Heart left ventricle (tissue), 16 donors: Measurements from ENCODE around the gene DNAJC6. TPM values are rescaled to one million over a fixed set of nuclear protein-coding genes. Genes with fewer than 3 reads are reported as not detected.

Experiments used
- ATAC-seq, 4 donors: fragments of 200-7000 bp; cut with Tn5 transposase; one replicate each; pipeline ENCODE4 v1.9.1; 2020 to 2022; ENCODE audit warnings: moderate library complexity in 4 of 4, mild to moderate bottlenecking in 3 of 4, moderate number of reproducible peaks in 1 of 4
- DNase-seq, 5 donors: peaks; one replicate each; pipeline ENCODE4 v3.0.0-alpha.2; 2020
- H3K27ac ChIP-seq, 12 donors: fragments of 200-600 bp; sonication (generic) in 4 of 12; one replicate each; pipeline versions ENCODE4 v1.5.0 to v1.8.0; 2016 to 2022; ENCODE audit warnings: mild to moderate bottlenecking in 2 of 12
- H3K27me3 ChIP-seq, 9 donors: fragments of 200-600 bp; sonication (generic) in 2 of 9; one replicate each; pipeline versions ENCODE4 v1.5.1 to v1.8.0; 2016 to 2022; ENCODE audit warnings: mild to moderate bottlenecking in 3 of 9
- H3K36me3 ChIP-seq, 9 donors: fragments of 200-600 bp; sonication (generic) in 2 of 9; one replicate each; pipeline versions ENCODE4 v1.5.0 to v1.8.0; 2018 to 2022; ENCODE audit warnings: mild to moderate bottlenecking in 2 of 9
- H3K4me1 ChIP-seq, 12 donors: fragments of 200-600 bp; sonication (generic) in 4 of 12; one replicate each; pipeline versions ENCODE4 v1.5.0 to v1.8.0; 2016 to 2022; ENCODE audit warnings: mild to moderate bottlenecking in 3 of 12
- H3K4me3 ChIP-seq, 12 donors: fragments of 200-600 bp; sonication (generic) in 4 of 12; one replicate each; pipeline versions ENCODE4 v1.5.0 to v1.8.0; 2017 to 2022; ENCODE audit warnings: mild to moderate bottlenecking in 9 of 12, moderate library complexity in 4 of 12
- H3K9me3 ChIP-seq, 12 donors: fragments of 200-600 bp; sonication (generic) in 4 of 12; one replicate each; pipeline versions ENCODE4 v1.5.0 to v1.8.0; 2016 to 2022; ENCODE audit warnings: mild to moderate bottlenecking in 1 of 12
- POLR2A ChIP-seq, 2 donors: fragments of 450-650 bp; IDR thresholded peaks; one replicate each; pipeline ENCODE4 v1.6.1; 2017; ENCODE audit warnings: antibody characterized with exemption in 2 of 2, mild to moderate bottlenecking in 2 of 2, moderate library complexity in 2 of 2
- WGBS, 4 donors: extraction: QIAGEN DNeasy Blood & Tissue Kit in 2 of 4; methylation state at CpG; one replicate each; pipeline versions ENCODE4 v1.1.5 to v1.1.7; 2013 to 2018; 5-methylcytosine and 5-hydroxymethylcytosine counted together
- intact Hi-C, 10 donors: fragments of 100-400 bp; cut with DNase I; formaldehyde crosslinking; loops; one replicate each; pipeline versions ENCODE4 v1.11.1 to v1.14.2; 2022
- polyA plus RNA-seq, 2 donors: library from polyadenylated mRNA; stranded (reverse); fragments of 200-250 nt; gene quantifications; one replicate each; pipeline ENCODE4 v1.2.3, GENCODE V29; 2013
- total RNA-seq, 9 donors: library from RNA; depleted of rRNA in 2 of 9; stranded (reverse); fragments of >200 nt in 2 of 9; fragmentation: NEBNext Ultra II Directional in 3 of 9; extraction: Animal tissue kit (Norgen Biotek cat#: 25700) in 3 of 9; gene quantifications; one replicate each; pipeline versions ENCODE4 v1.1.0 to v1.2.4, GENCODE V29; 2016 to 2023
- TF ChIP-seq, protein P1 (sequence below), 12 donors: fragments of 200-600 bp; sonication (generic) in 4 of 12; IDR thresholded peaks; one replicate each; pipeline versions ENCODE4 v1.5.0 to v1.8.0; 2018 to 2022; ENCODE audit warnings: antibody characterized with exemption in 12 of 12, mild to moderate bottlenecking in 5 of 12
- donor health status: ischemic (EF 13 %, LVEDD 7.1; RV severe dilation, severe dysfunction).
- donor health status: healthy with polysubstance abuse.
- donor health status: DM: no; HTN: yes; CAD: no.
- donor health status: DM: no; HTN: no; CAD: no.
- donor health status: ischemic (EF 25% LVEDD 6.9; RV normal size, moderate dysfunction).
- donor health status: ischemic (EF 25% LVEDD 5.7; RV mildly dilated, moderate dysfunction).
- donor health status: healthy.
- donor health status: DM: yes; HTN: yes; CAD: no.
- donor health status: ischemic (EF 35%, LVEDD 5.7; RV mildly dilated, moderate dysfunction).
- donor health status: nonischemic (EF 11% LVEDD 7.7; RV severe dilation, severe dysfunction).
- donor health status: DM: yes; HTN: yes; CAD: no.
- donor health status: PGD.
- donor health status: ischemic (EF 29% LVEDD 5.4; RV normal size, mild dysfunction).
- donor health status: nonischemic (EF 23%, LVEDD 6.1; RV moderate dilation, normal function).

Gene DNAJC6
- total and polyA plus RNA-seq, 11 donors = 0.50 to 14.1 (median 8.5) TPM

DNA sequence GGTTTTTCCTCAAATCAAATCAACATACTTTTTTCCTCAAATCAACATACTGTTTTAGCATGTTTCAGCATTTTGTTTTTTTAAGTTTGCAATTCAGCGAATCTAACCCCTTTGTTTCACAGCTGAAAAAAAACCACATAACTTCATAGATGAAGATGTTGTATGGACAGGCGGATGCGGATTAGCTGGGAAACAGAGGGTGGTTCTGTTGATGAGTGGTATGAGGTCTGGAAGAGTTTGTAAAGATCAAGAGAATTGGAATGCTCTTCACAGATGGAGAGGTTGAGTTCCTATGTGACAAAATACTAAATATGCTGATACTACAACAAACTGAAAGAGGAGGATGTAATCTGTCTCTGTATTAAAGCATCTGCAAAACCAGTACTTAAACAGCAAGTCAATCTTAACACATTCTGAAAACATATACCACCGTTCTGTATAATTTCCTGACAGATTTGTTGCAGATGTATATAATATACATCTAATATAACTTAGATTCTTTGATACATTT, 100.5 kb downstream of the DNAJC6 start:
- Histone ChIP-seq H3K4me1 (no peaks in the 10 kb centered on the region), H3K36me3 (peaks cover 0 to 27% (median 4%) of the 10 kb centered on the region in 9 donors), H3K27me3 (no peaks in the 10 kb centered on the region), H3K27ac (no peak overlapping the region), H3K4me3 (no peak overlapping the region), H3K9me3 (no peaks in the 10 kb centered on the region)
- ATAC-seq (no peak), DNase-seq (no peak)
- intact Hi-C loops = loop anchor here in 1 of 10 donors (10.0 kb wide), 1 partner anchor 145 kb away; no protein-coding TSS in a partner anchor
- TF ChIP-seq, protein P1, sequence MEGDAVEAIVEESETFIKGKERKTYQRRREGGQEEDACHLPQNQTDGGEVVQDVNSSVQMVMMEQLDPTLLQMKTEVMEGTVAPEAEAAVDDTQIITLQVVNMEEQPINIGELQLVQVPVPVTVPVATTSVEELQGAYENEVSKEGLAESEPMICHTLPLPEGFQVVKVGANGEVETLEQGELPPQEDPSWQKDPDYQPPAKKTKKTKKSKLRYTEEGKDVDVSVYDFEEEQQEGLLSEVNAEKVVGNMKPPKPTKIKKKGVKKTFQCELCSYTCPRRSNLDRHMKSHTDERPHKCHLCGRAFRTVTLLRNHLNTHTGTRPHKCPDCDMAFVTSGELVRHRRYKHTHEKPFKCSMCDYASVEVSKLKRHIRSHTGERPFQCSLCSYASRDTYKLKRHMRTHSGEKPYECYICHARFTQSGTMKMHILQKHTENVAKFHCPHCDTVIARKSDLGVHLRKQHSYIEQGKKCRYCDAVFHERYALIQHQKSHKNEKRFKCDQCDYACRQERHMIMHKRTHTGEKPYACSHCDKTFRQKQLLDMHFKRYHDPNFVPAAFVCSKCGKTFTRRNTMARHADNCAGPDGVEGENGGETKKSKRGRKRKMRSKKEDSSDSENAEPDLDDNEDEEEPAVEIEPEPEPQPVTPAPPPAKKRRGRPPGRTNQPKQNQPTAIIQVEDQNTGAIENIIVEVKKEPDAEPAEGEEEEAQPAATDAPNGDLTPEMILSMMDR (IDR thresholded peaks at IDR 0.05) = no peak
- no peak for TF ChIP-seq POLR2A (IDR thresholded peaks at IDR 0.05)
- WGBS, 4 donors = 95 to 96% (median 96%) methylated on average over 4 of the region's 4 CpGs

DNA sequence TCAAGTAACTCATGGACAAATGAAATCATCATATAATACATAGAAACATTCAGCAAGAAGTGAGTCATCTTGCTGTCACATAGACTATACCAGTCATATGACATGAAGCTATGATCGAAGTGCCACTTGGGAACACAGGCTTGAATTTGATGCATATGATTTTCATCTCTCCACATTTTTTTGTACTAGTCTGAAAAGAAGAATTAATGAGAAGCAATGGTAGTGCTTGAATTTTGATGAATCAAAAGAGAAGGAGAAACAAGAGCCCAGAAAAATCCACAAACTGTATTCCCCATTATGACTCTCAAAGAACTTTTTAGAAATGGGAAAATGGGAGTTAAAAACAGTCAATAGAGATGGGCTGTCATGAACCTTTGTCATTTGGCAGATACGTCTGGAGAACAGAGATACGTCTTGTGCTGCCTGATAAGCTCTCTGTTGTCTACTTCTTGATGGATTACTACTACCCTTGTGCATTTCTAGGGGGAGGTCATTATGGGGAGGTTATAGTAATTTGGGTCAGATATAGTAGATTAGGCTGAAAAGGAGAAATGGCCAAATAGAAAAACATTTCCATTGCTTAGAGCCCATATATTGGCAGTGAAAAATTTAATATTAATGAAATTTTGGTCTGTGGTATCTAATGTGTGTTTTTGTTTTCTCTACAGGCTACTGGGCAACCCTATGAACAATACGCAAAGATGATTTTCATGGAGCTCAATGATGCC, 103.1 kb downstream of the DNAJC6 start:
- no peak for ATAC-seq
- no peaks in the 10 kb centered on the region for H3K27me3 ChIP-seq
- peaks cover 0 to 27% (median 0%) of the 10 kb centered on the region in 9 donors for H3K36me3 ChIP-seq
- no peak for TF ChIP-seq POLR2A (IDR thresholded peaks at IDR 0.05)
- TF ChIP-seq, protein P1 (IDR thresholded peaks at IDR 0.05) = no peak
- 80 to 89% (median 87%) methylated on average over 4 of the region's 4 CpGs for WGBS, 4 donors
- no peaks in the 10 kb centered on the region for H3K4me1 ChIP-seq
- intact Hi-C loops = loop anchor here in 1 of 10 donors (10.0 kb wide), 1 partner anchor 148 kb away; no protein-coding TSS in a partner anchor
- H3K4me3 ChIP-seq = no peak overlapping the region
- H3K9me3 ChIP-seq = no peaks in the 10 kb centered on the region
- no peak overlapping the region for H3K27ac ChIP-seq
- no peak for DNase-seq

GRCh38 chr1:65412984-65413375, 103.6 kb downstream of the DNAJC6 start:
- DNase-seq (no peak), ATAC-seq (no peak)
- WGBS, 4 donors = 92 to 97% (median 94%) methylated on average over 3 of the region's 3 CpGs
- Histone ChIP-seq H3K4me1 (no peaks in the 10 kb centered on the region), H3K4me3 (no peak overlapping the region), H3K27ac (no peak overlapping the region), H3K9me3 (no peaks in the 10 kb centered on the region), H3K36me3 (peaks cover 0 to 22% (median 0%) of the 10 kb centered on the region in 9 donors), H3K27me3 (no peaks in the 10 kb centered on the region)
- intact Hi-C loops = loop anchor here in 1 of 10 donors (10.0 kb wide), 1 partner anchor 148 kb away; no protein-coding TSS in a partner anchor
- TF ChIP-seq, protein P1 (IDR thresholded peaks at IDR 0.05) = no peak
- TF ChIP-seq POLR2A (IDR thresholded peaks at IDR 0.05) = no peak

GRCh38 chr1:65414538-65414937, 105.2 kb downstream of the DNAJC6 start:
- H3K27ac ChIP-seq = no peak overlapping the region
- TF ChIP-seq POLR2A (IDR thresholded peaks at IDR 0.05) = no peak
- TF ChIP-seq, protein P1 (IDR thresholded peaks at IDR 0.05) = no peak
- no peaks in the 10 kb centered on the region for H3K27me3 ChIP-seq
- ATAC-seq (no peak), DNase-seq (no peak)
- WGBS, 4 donors = 88 to 94% (median 89%) methylated on average over 4 of the region's 4 CpGs
- H3K9me3 ChIP-seq = no peaks in the 10 kb centered on the region
- H3K4me1 ChIP-seq = peaks cover 0 to 4% (median 0%) of the 10 kb centered on the region in 12 donors
- no peak overlapping the region for H3K4me3 ChIP-seq
- intact Hi-C loops = loop anchor here in 1 of 10 donors (10.0 kb wide), 1 partner anchor 150 kb away; no protein-coding TSS in a partner anchor
- peaks cover 0 to 13% (median 0%) of the 10 kb centered on the region in 9 donors for H3K36me3 ChIP-seq
